IPS-NIHi7 (cell line): ENCODE measurements around the gene SLC7A1.

Experiments used
- DNase-seq: peaks from one replicate; pipeline ENCODE4 v3.0.0; 2012; ENCODE audit warnings: mixed read lengths; ENCODE audit errors: extremely low spot score

Gene SLC7A1

DNA sequence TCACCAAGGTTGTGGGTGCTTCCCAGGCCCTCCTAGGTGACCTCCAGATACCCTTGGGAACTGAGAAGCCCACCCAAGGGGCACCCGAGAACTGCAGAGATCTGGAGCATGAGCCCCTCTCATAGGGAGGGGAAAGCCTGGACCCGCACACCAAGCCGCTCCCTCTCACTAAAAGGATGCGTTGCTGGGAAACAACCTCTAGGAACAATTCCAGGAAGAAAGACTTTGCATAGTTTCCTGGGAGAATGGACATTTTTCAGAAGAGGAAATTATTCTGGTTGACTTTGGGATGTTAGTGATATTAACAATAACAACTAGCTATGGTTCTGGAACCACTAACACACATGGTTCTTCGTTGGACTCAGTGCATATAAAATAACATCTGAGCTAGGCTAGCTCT, 64.6 kb downstream of the SLC7A1 start:
- DNase-seq, result no peak

DNA sequence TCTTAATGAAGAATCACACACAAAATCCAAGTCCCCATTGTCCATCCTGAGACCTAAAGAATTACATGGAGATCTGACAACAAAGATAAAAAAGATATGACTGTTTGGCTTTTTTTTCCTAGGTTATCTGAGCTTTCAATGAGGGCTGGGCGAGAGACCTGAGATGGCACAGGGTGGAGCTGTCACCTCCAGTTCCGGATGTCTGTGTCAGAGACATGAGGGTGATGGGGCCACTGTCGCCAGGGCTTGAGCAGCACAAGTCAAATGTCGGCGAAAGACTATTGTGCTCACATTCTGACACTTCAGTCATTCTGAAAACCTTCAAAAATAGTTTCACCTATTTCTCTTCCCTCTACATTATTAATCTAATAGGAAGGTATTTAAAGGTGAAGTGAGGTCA, 65.7 kb downstream of the SLC7A1 start:
- DNase-seq, result no peak

DNA sequence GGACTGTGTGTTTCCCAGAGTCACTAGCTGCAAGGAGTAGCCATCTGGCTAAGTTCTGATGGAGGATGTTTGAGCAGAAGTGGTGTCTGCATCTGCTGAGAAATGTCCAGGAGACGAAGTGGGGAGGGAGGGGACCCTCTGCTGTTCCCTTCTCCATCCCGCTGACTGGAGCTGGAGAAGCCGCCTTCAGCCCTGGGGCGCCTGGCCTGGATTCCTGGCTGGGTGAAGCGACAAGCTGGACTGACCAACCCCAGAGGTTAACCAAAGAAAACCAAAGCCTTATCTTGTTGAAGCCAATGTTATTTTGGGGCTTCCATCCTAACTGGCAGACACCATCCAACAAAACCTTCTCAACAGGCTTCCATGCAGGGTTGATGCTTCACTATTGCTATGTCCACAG, 67.6 kb downstream of the SLC7A1 start:
- DNase-seq, result no peak

DNA sequence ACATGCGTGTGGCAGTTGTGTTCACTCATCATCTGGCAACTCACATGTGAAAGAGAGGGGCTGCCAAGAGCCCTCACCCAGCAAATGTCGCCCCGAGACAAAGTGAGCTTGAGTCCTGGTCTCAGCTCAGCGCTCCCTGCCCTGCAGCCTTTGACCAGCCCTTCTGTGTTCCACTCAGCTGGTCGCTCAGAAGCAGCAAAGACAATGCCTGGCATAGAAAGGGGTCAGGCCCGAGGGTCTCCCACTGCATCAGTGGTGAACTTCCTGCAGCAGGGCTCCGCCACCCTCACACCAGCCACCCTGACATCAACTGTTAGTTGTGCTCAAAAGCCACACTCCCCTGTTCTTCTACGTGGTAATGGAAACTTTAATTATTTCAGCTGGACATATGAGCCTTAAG, 68.0 kb downstream of the SLC7A1 start:
- no peak for DNase-seq

DNA sequence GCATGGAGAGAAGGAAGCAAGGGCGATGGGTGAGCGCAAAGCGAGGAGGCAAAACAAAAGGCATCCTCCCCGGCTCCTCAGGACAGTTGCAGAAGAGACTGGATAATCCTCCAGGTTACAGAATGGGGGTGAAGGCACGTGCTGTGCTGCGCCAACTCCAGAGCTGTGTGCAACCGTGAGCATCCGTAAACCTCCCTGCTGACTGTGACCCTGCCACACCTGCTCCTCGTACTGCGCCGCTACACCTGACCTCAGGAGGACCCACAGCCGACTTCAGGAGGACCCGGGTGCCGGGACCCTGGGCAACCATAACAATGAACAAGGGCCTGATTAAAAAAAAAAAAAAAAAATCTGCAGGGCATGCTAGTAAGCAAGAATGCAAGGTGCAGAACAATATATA, 68.7 kb downstream of the SLC7A1 start:
- DNase-seq, result no peak

DNA sequence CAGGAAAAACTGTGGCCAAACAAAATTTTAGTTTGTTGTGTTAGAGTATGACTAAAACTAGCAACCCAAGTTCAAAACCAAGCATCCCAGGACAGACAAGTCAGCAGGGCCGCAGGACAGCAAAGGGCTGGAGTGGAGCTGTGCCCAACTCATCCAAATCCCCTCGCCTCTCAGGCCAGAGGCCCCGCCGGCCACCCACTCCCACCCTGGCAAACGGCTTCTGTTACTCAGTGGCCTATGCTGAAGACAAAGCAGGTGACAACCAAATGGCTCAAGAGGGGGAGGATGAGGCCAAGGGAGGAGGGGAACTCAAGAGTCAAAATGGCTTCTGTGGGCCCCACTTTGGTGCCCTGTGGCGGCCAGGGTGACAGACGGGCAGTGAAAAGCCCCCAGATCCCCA, 69.7 kb downstream of the SLC7A1 start:
- no peak for DNase-seq

DNA sequence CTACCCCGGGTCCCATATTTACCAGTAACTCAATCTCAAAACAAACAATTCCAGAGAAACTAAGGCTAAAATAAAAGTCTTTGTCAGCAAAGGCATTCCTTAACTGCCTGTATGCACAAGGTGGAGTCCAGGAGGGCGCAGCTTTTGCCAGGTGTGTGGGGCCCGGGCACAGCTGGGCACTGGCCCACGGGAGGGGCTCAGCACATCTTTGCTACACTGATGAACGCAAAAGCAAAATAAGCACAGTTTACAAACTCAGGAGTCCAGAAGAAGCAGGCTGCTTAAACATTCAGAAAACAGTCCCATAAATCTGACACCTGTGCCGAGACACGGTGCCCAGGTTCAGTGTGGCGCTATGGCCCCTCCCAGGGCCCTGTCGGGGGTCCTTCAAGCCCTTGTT, 70.8 kb downstream of the SLC7A1 start:
- no peak for DNase-seq

DNA sequence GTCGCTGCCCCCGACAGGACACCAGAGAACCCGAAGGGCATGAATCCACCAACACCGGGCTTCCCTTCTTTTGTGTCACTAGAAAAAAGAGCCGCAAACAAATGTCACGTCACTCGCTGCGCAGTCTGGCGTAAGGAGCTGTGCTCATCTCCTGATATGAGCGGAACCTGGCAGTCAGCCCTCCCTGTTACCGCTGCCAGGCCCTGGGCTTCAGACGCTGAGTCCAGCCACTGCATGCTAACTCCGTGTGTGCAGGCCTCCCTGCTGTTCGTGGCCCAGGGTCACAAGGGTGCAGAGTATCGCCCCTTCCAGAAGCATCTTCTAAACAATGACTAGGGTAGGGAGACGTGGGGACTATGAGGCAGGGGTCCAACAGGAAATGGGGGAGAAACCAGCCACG, 71.3 kb downstream of the SLC7A1 start:
- no peak for DNase-seq

DNA sequence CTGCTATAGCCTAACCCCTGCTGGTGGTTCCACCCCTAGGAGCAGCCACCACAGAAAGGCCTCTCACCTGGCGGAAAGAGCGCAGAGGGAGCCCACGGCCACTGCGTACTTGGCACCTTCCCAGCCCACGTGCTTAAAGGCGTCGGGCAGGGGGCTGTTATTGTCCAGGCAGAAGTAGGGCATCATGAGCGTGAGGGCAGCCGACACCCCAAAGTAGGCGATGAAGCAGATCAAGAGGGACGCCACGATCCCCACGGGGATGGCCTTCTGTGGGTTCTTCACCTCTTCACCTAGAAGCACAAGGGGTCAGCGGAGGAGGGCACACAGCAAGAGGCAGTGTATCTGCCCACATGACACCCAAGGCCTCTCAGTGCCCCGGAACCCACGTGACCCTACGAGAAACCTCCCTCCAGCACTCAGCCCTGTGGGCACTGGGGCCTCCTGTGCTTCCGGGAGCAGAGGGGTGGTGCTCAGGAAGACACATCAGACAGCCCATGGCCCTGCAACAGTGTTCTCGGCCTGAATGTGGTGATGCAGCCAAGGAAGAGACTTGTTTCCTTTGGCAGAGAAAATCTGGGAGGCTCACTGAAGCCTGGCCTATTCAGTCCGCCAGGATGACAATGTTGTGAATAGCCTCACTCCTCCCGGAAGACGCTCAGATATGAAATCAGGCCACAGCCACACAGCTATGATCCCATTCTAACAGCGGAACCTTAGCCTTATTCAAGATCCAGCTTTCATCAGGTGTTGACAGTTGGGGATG, 72.1 kb downstream of the SLC7A1 start:
- DNase-seq, result no peak

DNA sequence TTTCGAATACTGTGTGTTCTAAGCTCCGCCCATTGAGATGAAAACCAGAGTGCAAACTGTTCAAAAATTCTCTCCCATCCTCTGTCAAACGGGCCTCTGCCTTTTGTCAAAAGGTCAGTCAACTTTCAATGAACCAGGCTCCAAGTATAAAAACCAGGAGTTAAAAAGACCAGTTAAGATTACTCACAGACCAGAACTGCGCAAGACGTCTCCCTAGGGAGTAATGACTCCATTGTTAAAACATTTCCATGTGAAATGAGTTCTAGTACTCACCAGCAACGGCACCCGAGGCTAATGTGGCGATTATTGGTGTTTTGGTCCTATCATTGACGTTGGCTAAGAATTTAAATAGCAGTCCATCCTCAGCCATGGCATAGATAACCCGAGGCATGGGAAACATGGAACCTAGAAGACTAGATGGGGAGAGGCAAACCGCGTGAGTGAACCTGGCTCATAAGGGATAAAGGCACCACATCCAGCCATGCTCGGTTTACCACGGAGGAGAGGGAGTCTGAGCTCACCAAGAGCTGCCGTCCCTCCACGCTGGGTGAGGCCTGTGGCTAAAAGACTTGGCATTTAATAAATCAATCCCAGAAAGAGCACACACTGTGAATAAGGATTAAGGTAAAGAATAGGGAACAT, 73.3 kb downstream of the SLC7A1 start:
- DNase-seq, result no peak

DNA sequence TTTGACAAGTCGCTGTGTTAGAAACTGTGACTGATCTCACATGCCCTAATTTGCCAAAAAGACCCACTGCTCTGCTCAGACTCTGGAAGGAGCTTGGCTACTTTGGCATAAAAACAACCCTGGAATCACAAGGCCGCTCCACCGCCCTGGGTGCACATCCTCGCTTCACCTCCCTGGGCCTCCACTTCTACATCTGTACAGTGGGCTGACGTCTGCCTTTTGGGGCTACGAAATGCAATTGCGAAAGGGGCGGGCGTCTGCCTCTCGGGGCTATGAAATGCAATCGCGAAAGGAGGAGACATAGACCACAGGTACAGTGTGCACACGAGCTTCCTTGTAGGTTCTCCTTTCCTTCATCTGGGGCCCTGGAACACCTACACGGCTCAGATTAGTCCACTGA, 74.2 kb downstream of the SLC7A1 start:
- no peak for DNase-seq

DNA sequence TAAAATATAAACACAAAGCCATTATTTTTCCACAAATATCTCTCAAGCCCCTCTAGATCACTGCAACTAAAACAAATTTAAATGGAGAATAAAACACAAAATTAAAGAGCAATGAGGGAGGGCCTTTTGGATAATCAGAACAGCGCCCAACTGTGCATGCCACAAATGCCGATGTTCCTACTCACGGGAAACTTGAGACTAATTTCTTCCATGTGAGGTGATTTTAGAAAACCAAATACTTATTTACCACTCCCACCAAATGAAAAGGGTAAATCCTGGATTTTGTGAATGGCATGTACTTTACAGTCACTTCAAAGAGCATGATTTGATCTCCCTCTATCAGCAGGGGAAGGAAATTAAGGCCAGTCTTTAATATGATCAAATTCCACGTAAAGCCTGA, 74.8 kb downstream of the SLC7A1 start:
- no peak for DNase-seq

DNA sequence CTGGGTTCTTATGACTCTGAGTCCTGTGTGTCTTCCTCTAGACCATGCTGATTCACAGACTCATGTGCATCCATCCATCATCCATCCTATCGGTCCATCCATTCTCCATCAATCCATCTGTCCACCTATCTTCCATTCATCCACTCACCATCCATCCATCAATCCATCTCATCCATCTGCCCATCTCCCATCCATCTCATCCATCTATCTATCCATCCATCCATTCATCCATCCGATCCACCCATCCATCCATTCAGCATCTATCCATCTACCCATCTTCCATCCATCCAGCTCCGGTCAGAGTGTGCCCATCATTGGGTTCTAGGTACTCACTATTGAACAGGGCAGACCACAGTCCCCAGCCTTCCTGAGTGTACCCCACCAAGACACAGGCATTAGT, 75.6 kb downstream of the SLC7A1 start:
- no peak for DNase-seq

DNA sequence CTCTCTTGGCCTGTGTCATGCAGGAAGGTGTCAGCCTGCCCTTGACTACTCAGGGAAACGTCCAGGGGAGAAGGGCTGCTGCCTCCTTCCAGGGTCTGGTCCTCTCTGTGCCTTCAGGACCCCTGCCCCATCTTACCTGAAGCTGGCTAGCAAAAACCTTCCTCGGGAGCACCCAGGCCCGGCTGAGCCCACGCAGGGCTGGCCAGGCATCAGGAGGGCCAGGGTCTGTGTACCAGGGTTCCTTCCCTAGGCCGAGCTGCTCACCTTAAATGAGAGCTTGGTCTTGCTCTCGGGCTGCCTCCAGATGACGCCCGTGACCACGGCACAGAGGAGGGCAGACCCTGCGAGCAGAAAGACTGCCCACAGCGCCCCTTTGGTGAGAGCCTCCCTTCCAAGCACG, 78.6 kb downstream of the SLC7A1 start:
- no peak for DNase-seq

DNA sequence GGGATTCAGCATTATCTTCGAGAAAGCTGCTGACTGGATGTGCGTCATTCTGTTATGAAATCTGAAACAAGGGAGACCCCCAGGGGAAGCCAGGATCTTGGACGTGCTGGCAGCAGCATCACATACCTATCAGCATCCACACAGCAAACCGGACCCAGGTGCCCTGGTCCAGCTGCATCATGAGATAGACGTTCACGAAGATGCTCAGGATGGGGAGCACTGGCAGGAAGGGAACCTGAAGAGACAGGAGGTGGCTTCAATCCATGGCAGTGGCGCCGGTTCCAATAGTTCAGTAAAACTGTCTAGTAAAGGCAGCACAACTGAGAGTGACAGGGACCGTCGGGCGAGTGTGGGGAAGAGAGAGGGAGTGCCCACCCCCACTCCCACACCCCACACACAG, 79.5 kb downstream of the SLC7A1 start:
- no peak for DNase-seq

DNA sequence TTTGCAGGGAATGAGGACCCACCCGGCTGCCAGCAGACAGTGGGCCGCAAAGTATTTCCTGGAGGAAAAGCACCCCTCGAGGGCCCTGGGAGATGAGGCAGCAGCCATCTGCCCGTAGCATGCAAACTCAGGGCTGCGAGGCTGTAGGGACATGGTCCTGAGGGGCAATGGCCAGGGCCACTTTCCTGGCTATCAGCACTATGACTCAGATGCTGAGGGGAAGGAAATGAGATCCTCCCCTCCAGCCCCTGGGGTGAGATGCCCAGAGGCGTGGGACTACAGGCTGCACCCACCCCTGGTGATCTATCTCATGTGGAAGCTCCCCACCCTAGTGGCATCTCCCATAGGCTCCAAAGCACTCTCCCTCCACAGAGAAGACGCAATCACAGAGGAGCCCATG, 80.1 kb downstream of the SLC7A1 start:
- no peak for DNase-seq

DNA sequence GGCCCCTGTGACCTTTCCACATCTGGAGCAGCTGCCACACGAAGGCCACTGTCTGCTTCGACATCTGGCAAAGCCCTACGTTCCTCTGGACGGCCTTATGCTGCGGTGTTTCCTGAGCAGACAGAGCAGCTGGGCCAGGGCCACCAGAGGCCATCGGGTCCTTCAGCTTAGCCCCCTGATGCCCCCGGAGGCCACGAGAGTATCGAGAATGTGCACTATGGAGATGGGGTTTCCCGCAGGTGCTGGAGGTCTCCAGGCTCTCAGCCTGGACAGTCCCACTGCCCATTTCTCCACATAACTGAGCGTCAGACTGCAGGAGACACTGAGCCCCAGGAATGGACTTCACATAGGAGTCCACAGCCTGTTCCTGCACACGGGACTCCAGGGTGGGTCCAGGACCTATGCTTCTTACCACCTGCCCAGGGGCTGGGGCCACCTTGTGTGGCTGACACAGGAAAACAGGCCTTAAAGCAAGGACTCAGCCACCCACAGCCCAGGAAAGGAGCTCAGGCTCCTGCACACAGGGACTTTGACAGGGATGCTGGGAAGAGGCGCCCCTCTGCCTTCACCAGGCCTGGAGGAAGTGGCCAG, 80.7 kb downstream of the SLC7A1 start:
- DNase-seq, result no peak

DNA sequence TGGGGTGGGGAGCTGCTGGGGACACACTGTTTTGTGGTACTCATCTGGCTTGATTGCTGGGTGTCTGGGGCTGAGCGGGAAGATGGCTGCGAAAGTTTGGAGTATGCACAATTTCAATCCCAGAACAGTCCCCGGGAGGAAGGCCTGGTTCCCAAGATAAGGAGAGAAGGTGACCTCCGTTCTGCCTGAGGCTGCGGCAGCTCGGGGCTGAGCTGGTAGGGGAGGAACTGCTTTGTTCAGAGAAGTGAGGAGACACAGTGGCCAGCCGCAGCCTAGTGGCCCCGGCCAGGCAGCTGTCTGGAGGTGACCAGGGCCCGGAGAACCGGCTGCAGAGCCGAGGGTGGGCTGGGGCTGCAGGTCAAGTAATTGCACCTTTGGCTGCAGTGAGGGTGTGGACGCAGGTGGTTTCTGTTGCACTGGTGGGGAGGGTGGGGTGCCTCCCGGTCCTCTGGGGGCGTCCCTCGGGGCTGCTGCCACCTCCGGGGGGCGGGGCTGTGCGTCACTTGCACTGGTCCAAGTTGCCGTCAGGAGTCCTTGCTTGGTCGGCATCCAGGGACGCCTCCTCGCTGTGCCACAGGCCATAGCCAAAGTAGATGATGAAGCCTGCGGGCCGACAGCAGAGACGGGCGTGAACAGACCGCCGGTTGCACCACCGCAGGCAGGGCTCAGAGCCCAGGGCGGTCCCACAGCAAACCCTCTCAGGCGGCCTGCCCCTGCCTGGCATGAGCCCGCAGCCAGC, 81.3 kb downstream of the SLC7A1 start:
- no peak for DNase-seq

DNA sequence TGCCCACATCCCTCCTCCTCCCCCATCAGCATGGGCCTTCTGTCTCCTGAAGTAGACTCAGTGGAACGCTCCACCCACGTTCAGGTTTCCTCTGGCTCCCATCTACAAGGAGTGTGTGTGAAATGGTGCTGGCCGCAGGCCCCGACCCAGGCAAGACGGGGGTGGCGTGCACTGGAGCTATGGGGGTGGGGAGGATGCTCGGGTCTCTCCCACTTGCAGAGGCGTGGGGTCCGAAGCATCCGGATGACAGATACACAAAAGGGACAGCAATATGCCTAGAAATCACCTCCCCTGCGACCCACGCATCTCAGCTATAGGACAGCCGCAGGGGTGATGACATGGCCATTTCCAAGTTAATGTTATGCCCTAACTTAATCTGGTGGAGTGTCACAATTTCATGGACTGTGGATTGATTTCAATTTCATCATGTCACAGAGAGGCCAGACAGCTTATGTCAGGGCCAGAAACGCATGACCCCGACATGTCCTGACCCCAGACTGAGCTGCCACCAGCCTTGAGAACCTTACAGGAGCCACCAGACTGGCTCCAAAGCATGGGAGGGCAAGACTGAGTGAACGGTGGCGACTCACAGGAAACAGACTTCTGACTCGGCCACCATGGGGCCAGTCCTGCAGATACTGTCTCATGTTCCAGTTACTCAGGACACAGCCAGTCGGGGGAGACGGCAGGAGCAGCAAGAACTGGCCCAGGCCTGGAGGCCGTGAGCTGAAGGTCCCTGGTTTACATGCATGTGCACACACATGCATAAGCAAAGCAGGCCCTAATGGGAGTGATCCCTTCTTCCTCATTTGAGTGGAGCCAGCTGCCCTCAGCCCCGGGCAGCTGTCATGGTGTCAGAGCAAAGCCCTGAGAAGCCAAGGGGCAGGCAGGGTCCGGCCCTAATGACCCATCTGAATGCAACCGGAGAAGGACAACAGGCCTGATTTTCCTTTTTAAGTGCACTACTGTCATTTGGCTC, 82.2 kb downstream of the SLC7A1 start:
- no peak for DNase-seq

DNA sequence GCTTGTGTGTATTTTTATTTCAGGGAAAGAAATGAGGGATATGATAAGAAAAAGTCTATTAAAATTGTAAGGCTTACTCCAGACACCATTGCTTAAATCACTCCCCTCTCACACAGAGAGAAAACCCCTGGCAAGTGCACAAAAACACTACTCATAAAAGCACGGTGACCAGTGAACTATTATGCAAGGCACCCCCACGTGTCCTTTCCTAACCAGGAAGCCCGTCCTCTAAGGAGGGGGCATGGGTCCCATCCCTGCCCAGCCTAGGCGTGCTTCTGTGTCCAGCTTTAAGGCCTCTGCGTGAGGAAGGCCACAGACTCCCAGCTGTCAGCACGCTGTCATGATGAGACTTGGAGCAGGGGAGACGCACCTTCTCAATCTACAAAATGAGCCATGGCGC, 83.5 kb downstream of the SLC7A1 start:
- no peak for DNase-seq

DNA sequence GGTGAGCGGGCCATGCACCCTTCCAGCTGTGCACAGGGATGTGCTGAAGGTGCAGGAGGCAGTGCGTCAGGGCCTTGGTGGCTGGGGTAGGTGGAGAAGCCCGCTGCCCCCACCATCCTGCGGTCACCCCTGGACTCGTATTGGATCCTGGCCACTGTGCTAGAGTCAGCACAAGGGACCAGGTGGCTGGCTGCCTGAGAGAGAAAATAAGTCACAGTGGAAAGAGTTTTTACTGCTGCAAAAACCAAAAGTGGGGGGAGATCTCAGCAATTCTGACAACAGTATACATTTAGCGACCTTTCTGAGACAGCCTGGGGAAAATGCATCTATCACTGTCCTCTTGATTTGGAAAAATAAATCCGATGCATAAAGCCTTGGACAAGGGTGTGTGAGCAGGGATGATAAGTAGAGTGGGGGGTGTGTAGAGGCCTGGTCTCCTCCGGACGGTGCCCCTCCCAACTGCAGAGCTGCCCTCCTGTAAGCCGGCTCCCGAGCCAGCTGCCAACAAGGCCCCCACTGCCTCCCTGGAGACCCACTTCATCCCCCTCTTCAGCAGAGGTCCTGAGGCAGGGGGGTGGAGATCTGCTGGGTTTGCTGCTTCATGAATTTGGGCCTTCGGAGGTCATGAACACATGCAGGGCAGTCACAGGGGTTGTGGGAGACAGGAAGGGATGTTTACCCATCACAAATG, 84.2 kb downstream of the SLC7A1 start:
- DNase-seq, result no peak
